Breast epithelium (tissue), 3 donors: Measurements from ENCODE around the gene SFTA2.

Source experiments
- CTCF ChIP-seq, 3 donors: fragments of 450-650 bp; IDR thresholded peaks; one replicate each; pipeline ENCODE4 v1.5.1; 2016 to 2017; ENCODE audit warnings: antibody characterized with exemption in 3 of 3, mild to moderate bottlenecking in 3 of 3, moderate library complexity in 3 of 3
- POLR2A ChIP-seq: fragments of 450-650 bp; IDR thresholded peaks from one replicate; pipeline ENCODE4 v1.6.1; 2016; ENCODE audit warnings: antibody characterized with exemption, mild to moderate bottlenecking, moderate library complexity
- POLR2AphosphoS5 ChIP-seq, 3 donors: sonication (generic); formaldehyde crosslinking; IDR thresholded peaks; one replicate each; pipeline ENCODE4 v1.6.1; 2017; ENCODE audit warnings: antibody characterized with exemption in 3 of 3

DNA sequence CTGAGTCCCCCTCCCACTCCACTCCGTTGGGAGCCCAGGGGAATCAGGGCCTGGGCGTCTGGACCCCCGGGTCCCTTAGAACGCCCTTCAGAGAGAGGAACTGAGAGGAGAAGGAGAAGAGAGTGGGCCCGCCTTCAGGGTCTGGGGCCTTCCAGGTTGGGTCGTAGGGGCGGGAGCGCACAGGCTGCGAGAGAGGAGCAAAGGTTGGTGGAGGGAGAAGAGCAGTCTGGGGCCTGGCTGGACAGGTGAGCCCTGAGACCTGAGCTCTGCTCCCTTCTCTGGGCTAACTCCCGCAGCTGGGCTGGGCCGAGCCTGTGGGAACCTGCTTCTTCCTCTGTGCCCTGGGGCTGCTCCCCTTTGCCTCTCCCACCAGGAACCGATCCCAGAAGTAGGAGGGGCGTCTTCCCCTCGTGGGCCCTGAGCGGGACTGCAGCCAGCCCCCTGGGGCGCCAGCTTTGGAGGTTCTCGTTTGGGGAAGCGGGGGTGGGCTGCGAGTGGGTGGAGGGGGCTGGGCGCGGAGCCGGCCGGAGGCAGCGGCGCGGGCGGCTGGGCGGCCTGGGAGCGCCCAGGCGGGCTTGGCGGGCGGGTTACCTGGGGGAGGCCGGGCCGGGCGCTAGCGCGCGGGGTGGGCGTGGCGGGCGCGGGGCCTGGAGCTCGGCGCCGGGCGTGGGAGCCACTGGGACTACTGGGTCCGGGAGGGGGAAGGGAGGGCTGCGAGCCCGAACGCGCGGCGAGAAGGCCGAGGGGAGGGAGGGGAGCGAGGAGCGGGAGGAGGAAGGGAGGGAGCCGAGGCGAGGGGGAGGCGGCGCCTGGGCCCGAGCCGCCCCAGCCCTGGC lies 48.1 kb downstream of the SFTA2 start, which contains the start of gene DDR1:
- peak in 1 of 3 donors; percentile 38 for TF ChIP-seq CTCF (IDR thresholded peaks at IDR 0.05)
- peak; percentile 27 for TF ChIP-seq POLR2A
- peak in 2 of 3 donors; percentile 40 to 67 for TF ChIP-seq POLR2AphosphoS5 (IDR thresholded peaks at IDR 0.05)
